Mesenchymal stem cell (in vitro differentiated cells and primary cell): ENCODE measurements around the gene EXD3.

Experiments used
- DNase-seq: peaks from one replicate; pipeline ENCODE4 v3.0.0-alpha.2; 2013
- H2AFZ ChIP-seq: one replicate; pipeline ENCODE4 v1.6.1; 2013; ENCODE audit warnings: low read depth, mild to moderate bottlenecking, control low read depth, inconsistent platforms, low read length, moderate library complexity
- H2AK5ac ChIP-seq: 2 replicates; pipeline ENCODE4 v1.6.1; 2013; ENCODE audit warnings: low read length, moderate library complexity, mild to moderate bottlenecking, inconsistent platforms; ENCODE audit not compliant: severe bottlenecking
- H2BK120ac ChIP-seq: one replicate; pipeline ENCODE4 v1.6.1; 2013; ENCODE audit warnings: low read depth, mild to moderate bottlenecking, inconsistent platforms, low read length, moderate library complexity
- H2BK12ac ChIP-seq, 2 experiments: one replicate each; pipeline ENCODE4 v1.6.1; 2013; ENCODE audit warnings: inconsistent platforms in 2 of 2, low read length in 2 of 2, mild to moderate bottlenecking in 2 of 2, moderate library complexity in 2 of 2, control low read depth in 1 of 2
- H2BK15ac ChIP-seq: one replicate; pipeline ENCODE4 v1.6.1; 2013; ENCODE audit warnings: mild to moderate bottlenecking, low read depth, inconsistent platforms; ENCODE audit not compliant: poor library complexity, severe bottlenecking
- H2BK5ac ChIP-seq: 2 replicates; pipeline ENCODE4 v1.6.1; 2013; ENCODE audit warnings: low read depth, mild to moderate bottlenecking, low read length, control low read depth, inconsistent platforms; ENCODE audit not compliant: poor library complexity, severe bottlenecking
- H3K14ac ChIP-seq, 2 experiments: one replicate each; pipeline ENCODE4 v1.6.1; 2013; ENCODE audit warnings: inconsistent platforms in 2 of 2, low read length in 2 of 2, control low read depth in 1 of 2, mild to moderate bottlenecking in 1 of 2, moderate library complexity in 1 of 2
- H3K18ac ChIP-seq, 2 experiments: one replicate each; pipeline ENCODE4 v1.6.1; 2013; ENCODE audit warnings: inconsistent platforms in 2 of 2, low read length in 2 of 2, control low read depth in 1 of 2, low read depth in 1 of 2, mild to moderate bottlenecking in 1 of 2
- H3K23ac ChIP-seq, 2 experiments: one replicate each; pipeline ENCODE4 v1.6.1; 2013; ENCODE audit warnings: inconsistent platforms in 2 of 2, low read length in 2 of 2, mild to moderate bottlenecking in 2 of 2, moderate library complexity in 2 of 2, control low read depth in 1 of 2
- H3K27ac ChIP-seq: 2 replicates; pipeline ENCODE4 v1.5.1; 2013; ENCODE audit warnings: mild to moderate bottlenecking, moderate library complexity, low read length, control low read depth, inconsistent platforms; ENCODE audit not compliant: poor library complexity, severe bottlenecking
- H3K27me3 ChIP-seq, 2 experiments: 2 replicates each; pipeline versions ENCODE4 v1.6.1 to v1.7.0; 2013; ENCODE audit warnings: low read length in 2 of 2, mild to moderate bottlenecking in 2 of 2, moderate library complexity in 2 of 2, control low read depth in 1 of 2, inconsistent platforms in 1 of 2; ENCODE audit not compliant: control insufficient read depth in 1 of 2, insufficient read depth in 1 of 2
- H3K36me3 ChIP-seq, 2 experiments: 2 replicates each; pipeline versions ENCODE4 v1.6.1 to v1.7.0; 2013; ENCODE audit warnings: low read length in 2 of 2, control low read depth in 1 of 2, inconsistent platforms in 1 of 2, low read depth in 1 of 2, mild to moderate bottlenecking in 1 of 2; ENCODE audit not compliant: insufficient read depth in 2 of 2, control insufficient read depth in 1 of 2
- H3K4ac ChIP-seq, 2 experiments: one replicate each; pipeline ENCODE4 v1.6.1; 2013; ENCODE audit warnings: inconsistent platforms in 2 of 2, low read length in 2 of 2, mild to moderate bottlenecking in 2 of 2, moderate library complexity in 2 of 2, control low read depth in 1 of 2, low read depth in 1 of 2
- H3K4me1 ChIP-seq: 2 replicates; pipeline ENCODE4 v1.6.1; 2013; ENCODE audit warnings: low read depth, low read length, control low read depth; ENCODE audit not compliant: control insufficient read depth, insufficient read depth
- H3K4me2 ChIP-seq: 2 replicates; pipeline ENCODE4 v1.6.1; 2013; ENCODE audit warnings: low read length, mild to moderate bottlenecking, inconsistent platforms; ENCODE audit not compliant: poor library complexity, severe bottlenecking
- H3K4me3 ChIP-seq, 2 experiments: 2 replicates each; pipeline versions ENCODE4 v1.5.1 to v1.7.0; 2013; ENCODE audit warnings: low read length in 2 of 2, mild to moderate bottlenecking in 2 of 2, control low read depth in 1 of 2, low read depth in 1 of 2; ENCODE audit not compliant: insufficient read depth in 1 of 2
- H3K79me1 ChIP-seq: replicated peaks from 2 replicates; pipeline ENCODE4 v1.6.1; 2013; ENCODE audit warnings: mild to moderate bottlenecking, control low read depth, low read length, inconsistent platforms; ENCODE audit not compliant: poor library complexity, severe bottlenecking
- H3K9ac ChIP-seq: 2 replicates; pipeline ENCODE4 v1.7.0; 2013; ENCODE audit warnings: mild to moderate bottlenecking, low read length, moderate library complexity
- H3K9me3 ChIP-seq: 2 replicates; pipeline ENCODE4 v1.7.0; 2013; ENCODE audit warnings: mild to moderate bottlenecking, low read length; ENCODE audit not compliant: control insufficient read depth
- H4K8ac ChIP-seq: one replicate; pipeline ENCODE4 v1.6.1; 2013; ENCODE audit warnings: inconsistent platforms, mild to moderate bottlenecking, low read length, moderate library complexity
- H4K91ac ChIP-seq: one replicate; pipeline ENCODE4 v1.6.1; 2013; ENCODE audit warnings: mild to moderate bottlenecking, low read length, inconsistent platforms
- WGBS: methylation state at CpG from one replicate; pipeline ENCODE4 v1.1.7; 2013; ENCODE audit warnings: mixed read lengths; 5-methylcytosine and 5-hydroxymethylcytosine counted together

EXD3 gene

GRCh38 chr9:137294091-137294680 lies 128.8 kb downstream of the EXD3 start:
- peak; percentile 39 for DNase-seq
- Histone ChIP-seq H4K91ac (no peak overlapping the region), H3K14ac (no peak overlapping the region), H3K23ac (no peak overlapping the region), H3K4me2 (no peak overlapping the region), H2BK120ac (no peak overlapping the region), H3K4me1 (peaks cover 21% of the 10 kb centered on the region), H3K27me3 (peaks cover 48 to 58% of the 10 kb centered on the region in 2 experiments), H3K36me3 (peaks cover 0 to 4% of the 10 kb centered on the region in 2 experiments), H2AK5ac (no peak overlapping the region), H3K27ac (no peak overlapping the region), H4K8ac (no peak overlapping the region), H3K4me3 (no peak overlapping the region), H3K79me1 (no peaks in the 10 kb centered on the region), H3K9ac (no peak overlapping the region), H3K18ac (no peak overlapping the region), H3K9me3 (peaks cover 4% of the 10 kb centered on the region), H2BK15ac (no peak overlapping the region), H2AFZ (no peak overlapping the region), H2BK12ac (no peak overlapping the region), H3K4ac (no peak overlapping the region), H2BK5ac (no peak overlapping the region)
- WGBS, result 81% methylated on average over 10 of the region's 11 CpGs

- Histone ChIP-seq H2AK5ac (no peak overlapping the region), H3K4me1 (peaks cover 21% of the 10 kb centered on the region), H2BK5ac (no peak overlapping the region), H2BK12ac (no peak overlapping the region), H4K8ac (no peak overlapping the region), H3K27me3 (peaks cover 42 to 52% of the 10 kb centered on the region in 2 experiments), H3K14ac (no peak overlapping the region), H3K4ac (no peak overlapping the region), H3K79me1 (no peaks in the 10 kb centered on the region), H2BK15ac (no peak overlapping the region), H2BK120ac (no peak overlapping the region), H3K36me3 (peaks cover 0 to 4% of the 10 kb centered on the region in 2 experiments), H3K9ac (no peak overlapping the region), H3K18ac (no peak overlapping the region), H4K91ac (no peak overlapping the region), H2AFZ (no peak overlapping the region), H3K4me3 (no peak overlapping the region), H3K4me2 (no peak overlapping the region), H3K23ac (no peak overlapping the region), H3K9me3 (peaks cover 4% of the 10 kb centered on the region), H3K27ac (no peak overlapping the region)
- WGBS, result 92% methylated on average over 27 of the region's 29 CpGs
- no peak for DNase-seq
Observed at GRCh38 chr9:137293482-137294090, 129.4 kb downstream of the EXD3 start.

GRCh38 chr9:137293094-137293481 lies 129.9 kb downstream of the EXD3 start:
- H2BK120ac ChIP-seq, result no peak overlapping the region
- H3K27ac ChIP-seq, result no peak overlapping the region
- no peak for DNase-seq
- no peak overlapping the region for H3K4me3 ChIP-seq
- H2BK12ac ChIP-seq, result no peak overlapping the region
- H4K91ac ChIP-seq, result no peak overlapping the region
- no peak overlapping the region for H2BK5ac ChIP-seq
- peaks cover 0 to 4% of the 10 kb centered on the region in 2 experiments for H3K36me3 ChIP-seq
- H3K18ac ChIP-seq, result no peak overlapping the region
- no peaks in the 10 kb centered on the region for H3K79me1 ChIP-seq
- no peak overlapping the region for H3K4ac ChIP-seq
- no peak overlapping the region for H2AFZ ChIP-seq
- no peak overlapping the region for H2AK5ac ChIP-seq
- H3K9ac ChIP-seq, result no peak overlapping the region
- H3K9me3 ChIP-seq, result peaks cover 4% of the 10 kb centered on the region
- no peak overlapping the region for H3K14ac ChIP-seq
- H4K8ac ChIP-seq, result no peak overlapping the region
- H3K27me3 ChIP-seq, result peaks cover 37 to 47% of the 10 kb centered on the region in 2 experiments
- no peak overlapping the region for H2BK15ac ChIP-seq
- peaks cover 21% of the 10 kb centered on the region for H3K4me1 ChIP-seq
- H3K23ac ChIP-seq, result peak overlapping the region in 1 of 2 experiments; percentile 52
- 91% methylated on average over 15 of the region's 15 CpGs for WGBS
- no peak overlapping the region for H3K4me2 ChIP-seq

- Histone ChIP-seq H3K36me3 (peaks cover 0 to 6% of the 10 kb centered on the region in 2 experiments), H3K9ac (no peak overlapping the region), H3K79me1 (peaks cover 3% of the 10 kb centered on the region), H4K8ac (no peak overlapping the region), H2BK5ac (no peak overlapping the region), H3K18ac (no peak overlapping the region), H3K4ac (no peak overlapping the region), H3K27ac (no peak overlapping the region), H3K4me3 (no peak overlapping the region), H2BK15ac (no peak overlapping the region), H3K23ac (no peak overlapping the region), H2BK12ac (no peak overlapping the region), H4K91ac (no peak overlapping the region), H3K4me1 (peaks cover 5% of the 10 kb centered on the region), H2AK5ac (no peak overlapping the region), H3K4me2 (no peak overlapping the region), H3K9me3 (no peaks in the 10 kb centered on the region), H3K14ac (no peak overlapping the region), H2AFZ (no peak overlapping the region), H2BK120ac (no peak overlapping the region), H3K27me3 (peaks cover 0 to 18% of the 10 kb centered on the region in 2 experiments)
- 60% methylated on average over 14 of the region's 14 CpGs for WGBS
- peak; percentile 74 for DNase-seq
Observed at GRCh38 chr9:137286975-137287383, 136.0 kb downstream of the EXD3 start.
